HG02981 (cell line): Measurements from ENCODE around the gene RELL2.
A peak's percentile ranks its signal among the peaks of the same experiment; 100 is the strongest.
"Not testable (repeated sequence)": the region's sequence is repeated elsewhere in the genome, so short reads cannot be mapped to it uniquely, and the experiment has no call there.

Source experiments
- ATAC-seq: cut with Tn5 transposase; IDR thresholded peaks from one replicate; pipeline ENCODE4 v1.9.1; 2021; ENCODE audit warnings: mild to moderate bottlenecking, moderate library complexity; ENCODE audit not compliant: unreplicated experiment

RELL2 gene, protein sequence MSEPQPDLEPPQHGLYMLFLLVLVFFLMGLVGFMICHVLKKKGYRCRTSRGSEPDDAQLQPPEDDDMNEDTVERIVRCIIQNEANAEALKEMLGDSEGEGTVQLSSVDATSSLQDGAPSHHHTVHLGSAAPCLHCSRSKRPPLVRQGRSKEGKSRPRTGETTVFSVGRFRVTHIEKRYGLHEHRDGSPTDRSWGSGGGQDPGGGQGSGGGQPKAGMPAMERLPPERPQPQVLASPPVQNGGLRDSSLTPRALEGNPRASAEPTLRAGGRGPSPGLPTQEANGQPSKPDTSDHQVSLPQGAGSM

GRCh38 chr5:141636413-141637122 is at the start of gene RELL2, which contains the start of gene HDAC3:
Gene RELL2 (plus strand): TSS chr5:141636997. CDS start chr5:141638226, 1,229 bp downstream.
Gene HDAC3 (minus strand): TSS chr5:141636849. CDS start chr5:141636790, 59 bp downstream.
- peak; percentile 72 for ATAC-seq

DNA sequence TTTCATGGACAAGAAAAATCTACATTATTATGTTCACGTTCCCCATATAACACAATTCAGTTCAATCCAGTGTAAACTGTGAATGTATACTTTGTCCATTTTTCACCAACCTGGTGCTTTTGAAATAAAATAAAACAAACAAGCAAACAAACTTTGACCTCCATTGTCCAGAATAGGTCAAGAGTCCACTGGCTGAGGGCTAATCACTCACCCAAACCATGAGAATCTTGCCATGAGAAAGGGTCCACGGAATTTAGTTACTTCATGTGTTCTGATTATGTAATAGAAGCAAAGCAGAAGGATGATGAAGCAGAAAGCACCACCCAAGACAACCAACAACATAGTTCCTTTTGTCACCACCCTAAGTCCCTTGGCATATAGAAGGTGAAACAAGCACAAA is 46.7 kb upstream of the RELL2 start:
- ATAC-seq = no peak

DNA sequence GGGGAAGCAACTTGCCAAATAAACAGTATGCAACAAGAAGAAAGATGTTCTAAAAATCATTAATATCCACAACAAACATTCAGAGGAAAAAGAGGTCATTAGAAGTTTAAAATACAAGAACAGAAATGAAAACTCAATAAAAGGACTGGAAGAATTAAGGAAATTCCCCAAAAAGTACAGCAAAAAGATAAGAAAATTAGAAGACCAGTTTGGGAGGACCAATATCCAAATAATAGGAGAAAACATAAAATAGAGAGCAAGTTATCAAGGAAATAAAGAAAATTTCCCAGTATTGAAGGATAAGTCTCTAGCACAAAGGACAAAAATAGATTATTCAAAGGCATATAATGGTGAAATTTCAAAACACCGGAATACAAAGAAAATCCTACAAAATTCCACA is 39.9 kb upstream of the RELL2 start:
- ATAC-seq = no peak

GRCh38 chr5:141597394-141597793 is 39.4 kb upstream of the RELL2 start:
- ATAC-seq = no peak

GRCh38 chr5:141597814-141598213 is 39.0 kb upstream of the RELL2 start:
- ATAC-seq = no peak

DNA sequence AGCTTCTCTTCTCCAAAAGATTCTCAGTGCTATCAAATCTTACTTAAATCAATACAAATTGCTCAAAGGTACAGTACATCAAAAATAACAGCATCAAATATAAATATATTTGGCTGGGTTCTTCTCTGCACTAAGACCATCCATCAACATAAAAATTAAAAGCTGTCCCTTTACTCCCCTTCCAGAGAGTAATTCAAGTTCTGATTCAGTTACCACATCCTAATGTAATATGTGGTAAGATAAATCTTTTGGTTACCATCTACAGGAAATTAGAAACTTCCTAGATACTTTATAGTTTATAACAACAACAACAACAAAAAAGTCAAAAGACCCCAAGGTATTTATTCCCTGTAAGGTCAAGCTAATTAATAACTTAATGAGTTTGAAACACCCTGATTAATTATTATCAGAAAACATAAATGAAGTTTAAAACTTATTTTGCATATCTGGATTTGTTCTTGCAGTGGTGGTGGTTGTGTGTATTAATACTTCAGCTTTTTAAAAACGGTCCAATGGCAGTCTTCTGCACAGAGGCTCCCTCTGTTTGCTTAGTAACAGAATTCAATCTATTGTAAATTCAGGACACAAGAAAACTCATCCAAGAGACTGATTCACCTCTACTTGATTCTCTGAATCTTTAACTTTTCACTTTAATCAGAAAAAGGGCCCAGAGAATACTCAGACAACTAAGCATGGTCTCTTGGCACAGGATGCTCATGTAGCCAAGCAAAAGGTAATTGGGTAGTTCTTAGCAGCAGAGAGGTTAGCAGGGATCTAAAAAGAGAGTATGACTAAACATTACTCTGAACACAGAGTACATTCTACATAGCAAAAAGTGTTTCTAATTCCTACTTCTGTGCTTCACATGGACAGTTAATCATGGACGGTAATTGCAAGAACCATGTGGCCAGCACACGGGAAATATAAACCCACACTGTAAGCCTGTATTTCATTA is 38.1 kb upstream of the RELL2 start:
- peak; percentile 44 for ATAC-seq

DNA sequence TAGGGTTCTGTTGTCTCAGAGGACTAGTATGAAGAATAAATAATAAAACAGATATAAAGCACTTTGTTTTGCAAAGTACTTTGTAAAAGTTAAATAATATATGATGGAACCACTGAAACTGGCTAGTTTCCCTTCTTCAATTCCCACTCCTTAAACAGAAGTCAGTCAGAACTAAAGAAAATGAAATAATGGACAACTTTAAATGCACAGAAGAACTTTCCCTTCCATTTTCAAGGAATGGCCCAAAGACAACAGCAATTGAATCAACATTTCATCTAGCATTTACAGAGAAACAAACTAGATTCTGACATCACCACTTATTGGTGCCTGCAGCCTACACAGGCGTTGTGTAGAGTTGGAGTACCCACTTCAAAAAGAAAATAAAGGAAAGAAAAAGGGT is 34.2 kb upstream of the RELL2 start:
- ATAC-seq = no peak

DNA sequence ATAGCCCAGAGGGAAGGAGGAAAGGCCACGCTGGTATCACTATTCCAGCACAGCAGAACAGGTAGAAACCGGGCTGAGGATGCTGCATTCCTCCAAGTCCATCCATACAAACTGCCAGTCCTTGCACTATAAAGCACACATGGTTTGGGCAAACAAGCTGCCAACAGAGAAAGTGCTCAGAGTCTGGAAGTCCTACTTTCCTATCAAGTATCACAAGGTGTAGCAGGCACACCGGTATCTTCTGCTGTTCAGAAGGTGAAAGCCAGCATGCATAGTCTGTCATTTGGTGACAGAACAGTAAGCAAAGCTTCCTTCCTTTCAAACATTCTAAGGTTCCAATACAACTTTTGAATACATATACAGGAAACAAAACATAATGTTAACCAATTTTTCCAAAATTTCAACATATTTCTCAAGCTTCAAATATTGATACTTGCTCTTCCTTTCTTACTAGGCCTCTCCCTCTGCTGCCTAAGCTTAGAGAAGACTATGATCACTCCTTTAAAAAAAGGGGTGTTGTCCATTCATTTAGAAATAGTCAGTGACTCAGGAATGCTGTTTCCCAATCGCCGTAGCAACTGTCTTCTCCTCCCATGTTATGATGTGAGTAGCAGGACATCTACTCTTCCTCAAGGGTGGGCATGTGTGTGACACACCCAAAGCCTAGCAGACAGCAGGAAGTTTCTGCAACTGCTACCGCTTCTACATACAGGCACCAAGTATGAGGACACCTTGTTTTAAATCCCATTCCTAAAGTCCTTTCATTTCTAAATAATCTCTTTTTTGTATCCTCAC is 32.7 kb upstream of the RELL2 start:
- ATAC-seq = no peak

DNA sequence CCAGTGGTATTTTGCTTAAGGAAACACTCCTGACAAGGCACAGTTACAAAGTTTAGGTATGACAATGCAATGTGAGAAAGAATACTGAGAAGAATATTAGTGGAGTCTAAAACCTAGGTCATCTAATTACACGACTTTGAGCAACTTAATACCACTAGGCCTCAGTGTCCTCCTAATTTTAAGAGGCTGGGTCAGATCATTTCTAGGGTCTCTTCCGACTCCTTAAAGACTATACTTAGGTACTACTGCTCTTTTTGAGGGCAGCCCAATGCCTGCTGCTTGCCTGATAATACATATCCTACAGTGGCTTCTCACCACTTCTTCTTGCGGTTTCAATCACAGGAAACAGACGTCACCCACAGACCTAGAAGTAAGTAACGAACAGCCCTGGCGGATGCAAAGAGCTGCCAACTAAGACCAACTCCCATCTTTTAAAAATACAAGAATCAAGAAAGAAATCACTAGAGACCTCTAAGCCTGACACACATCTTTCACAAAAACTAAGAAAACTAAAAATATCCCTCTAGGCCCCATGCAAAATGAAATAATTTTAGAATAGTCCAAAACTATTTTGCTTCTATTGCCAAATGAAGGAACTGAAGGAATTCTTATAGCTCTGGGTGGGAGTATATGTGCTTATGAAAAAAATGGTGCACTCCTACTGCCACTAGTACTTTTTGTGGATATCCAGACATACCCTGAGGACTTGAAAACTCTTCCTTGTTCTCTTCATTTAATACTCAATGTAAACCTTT is 31.1 kb upstream of the RELL2 start:
- ATAC-seq = peak; percentile 93

- ATAC-seq = no peak
These were observed 28.8 kb upstream of the RELL2 start for GRCh38 chr5:141608046-141608445.

DNA sequence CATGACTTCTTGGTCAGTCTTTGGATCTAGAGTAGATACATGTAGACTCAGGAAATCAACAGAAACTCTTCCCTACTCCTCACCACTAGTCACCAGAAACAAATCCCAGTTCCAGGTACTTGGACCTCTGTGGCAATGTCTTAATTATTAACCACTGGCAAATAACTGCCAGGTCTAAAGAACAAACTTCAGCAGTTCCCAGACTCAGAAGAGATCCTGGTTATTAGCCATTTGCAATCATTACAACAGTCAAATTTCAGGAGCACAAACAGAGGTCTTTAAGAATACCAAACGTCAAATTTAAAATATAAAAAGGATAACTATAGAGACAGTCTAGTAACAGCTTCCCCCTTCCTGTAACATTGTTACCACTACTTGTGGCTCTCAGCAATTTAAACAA is 28.2 kb upstream of the RELL2 start:
- ATAC-seq = no peak

- ATAC-seq = no peak
These were observed 27.8 kb upstream of the RELL2 start for GRCh38 chr5:141609044-141609443.

- ATAC-seq = not testable (repeated sequence)
These were observed 26.9 kb upstream of the RELL2 start for GRCh38 chr5:141609921-141610320.

DNA sequence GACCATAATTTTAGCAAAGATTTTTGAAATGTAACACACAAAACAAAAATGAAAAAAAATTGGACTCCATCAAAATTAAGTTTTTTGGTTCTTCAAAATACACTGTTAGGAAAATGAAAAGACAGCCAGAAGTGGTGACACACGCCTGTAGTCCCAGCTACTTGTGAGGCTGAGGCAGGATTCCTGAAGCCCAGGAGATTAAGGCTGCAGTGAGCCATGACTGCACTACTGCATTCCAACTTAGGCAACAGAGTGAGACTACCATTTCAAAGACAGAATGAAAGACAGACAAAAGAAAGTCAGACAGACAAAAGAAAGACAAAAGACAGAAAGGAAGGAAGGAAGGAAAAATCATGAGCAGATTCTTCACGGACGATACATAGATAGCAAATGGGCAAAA is 25.5 kb upstream of the RELL2 start:
- no peak for ATAC-seq

DNA sequence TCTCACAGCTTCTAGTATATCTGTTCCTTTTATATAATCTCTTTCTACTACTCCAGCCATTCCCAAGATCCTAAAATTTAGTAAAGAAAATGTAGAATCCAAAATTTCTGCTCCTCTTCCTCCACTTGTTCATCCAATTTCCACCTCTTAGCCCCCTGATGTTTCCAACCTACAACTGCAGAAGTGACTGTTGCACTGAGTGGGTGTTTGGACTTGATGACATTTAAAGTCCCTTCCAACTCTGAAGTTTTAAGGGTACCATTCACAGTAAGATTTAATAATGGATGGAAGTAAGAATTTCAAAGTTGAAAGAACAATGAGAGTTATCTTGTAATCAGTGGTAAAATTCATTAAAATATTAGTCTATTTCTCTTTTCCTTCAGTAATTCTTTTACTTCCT is 23.5 kb upstream of the RELL2 start:
- no peak for ATAC-seq

- no peak for ATAC-seq
These were observed 20.6 kb upstream of the RELL2 start for GRCh38 chr5:141615991-141616720.

DNA sequence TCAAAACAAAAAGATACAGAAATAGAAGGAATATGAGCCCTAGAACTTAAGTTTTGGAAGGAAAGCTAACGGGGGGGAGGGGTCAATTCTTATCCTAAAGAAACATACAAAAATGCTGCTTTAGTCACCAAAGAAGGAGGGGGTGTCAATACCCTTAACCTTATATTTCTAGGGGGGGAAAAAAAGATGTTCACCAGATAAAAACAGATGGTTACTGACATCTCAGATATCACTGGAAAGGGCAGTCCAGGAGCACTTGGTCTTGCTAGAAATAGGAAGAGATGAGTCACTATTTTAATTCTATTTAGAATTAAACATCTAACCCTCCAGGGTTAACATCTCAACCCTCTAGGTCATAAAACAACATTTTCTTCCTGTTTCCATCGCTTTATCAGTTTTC is 19.7 kb upstream of the RELL2 start:
- no peak for ATAC-seq

DNA sequence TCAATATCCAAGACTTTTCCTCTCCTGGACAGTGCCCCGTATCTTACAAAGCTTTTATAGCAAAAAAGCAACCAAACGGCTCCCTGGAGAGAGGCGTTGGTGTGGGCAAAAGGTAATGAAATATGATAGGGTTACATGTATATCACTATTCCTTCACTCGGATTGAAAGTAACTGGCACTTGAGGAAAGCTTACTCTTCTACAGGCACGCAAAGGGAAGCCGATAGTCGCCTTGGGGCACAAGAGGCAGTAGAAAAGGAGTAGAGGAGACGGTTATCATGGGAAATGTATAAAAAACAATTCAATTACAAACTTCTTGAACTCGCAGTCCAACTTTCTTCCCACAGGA is 19.1 kb upstream of the RELL2 start:
- no peak for ATAC-seq
